NCI-H128 (cell line): ENCODE data around the gene CHID1.

Source experiments
- DNase-seq: peaks from one replicate; lab custom pipeline; 2025; ENCODE audit not compliant: unreplicated experiment; lab: John Stamatoyannopoulos, UW

The CHID1 gene

GRCh38 chr11:837990-838307 lies 72.7 kb downstream of the CHID1 start:
- DNase-seq: no peak

GRCh38 chr11:837189-837989 lies 73.2 kb downstream of the CHID1 start:
- DNase-seq: no peak

GRCh38 chr11:836700-837099 lies 73.9 kb downstream of the CHID1 start:
- DNase-seq: no peak

GRCh38 chr11:836274-836673 lies 74.3 kb downstream of the CHID1 start:
- no peak for DNase-seq

- no peak for DNase-seq
Observed at GRCh38 chr11:834371-835316, 76.0 kb downstream of the CHID1 start.

GRCh38 chr11:833849-834311 lies 76.7 kb downstream of the CHID1 start:
- no peak for DNase-seq

- DNase-seq: no peak
Observed at GRCh38 chr11:833114-833791, 77.4 kb downstream of the CHID1 start.

GRCh38 chr11:832529-833113 lies 78.0 kb downstream of the CHID1 start, which contains the start of gene CD151:
TSS of gene CD151 (plus strand) at chr11:832952. CDS start at chr11:836070, 3,118 bp downstream.
- no peak for DNase-seq

- DNase-seq: no peak
Observed at GRCh38 chr11:831961-832528, 78.6 kb downstream of the CHID1 start.

GRCh38 chr11:831118-831864 lies 79.3 kb downstream of the CHID1 start:
- DNase-seq: no peak

GRCh38 chr11:830295-831117 lies 80.1 kb downstream of the CHID1 start:
- DNase-seq: peak; percentile 27

GRCh38 chr11:829847-830294 lies 80.7 kb downstream of the CHID1 start:
- DNase-seq: no peak

GRCh38 chr11:829176-829846 lies 81.3 kb downstream of the CHID1 start:
- no peak for DNase-seq

GRCh38 chr11:828506-829175 lies 82.0 kb downstream of the CHID1 start:
- no peak for DNase-seq

GRCh38 chr11:827897-828192 lies 82.8 kb downstream of the CHID1 start, which contains the start of gene CRACR2B:
TSS of gene CRACR2B (plus strand) at chr11:827919. CDS start at chr11:828608, 689 bp downstream.
- no peak for DNase-seq

GRCh38 chr11:827146-827896 lies 83.3 kb downstream of the CHID1 start:
- no peak for DNase-seq

- DNase-seq: no peak
Observed at GRCh38 chr11:826836-827145, 83.8 kb downstream of the CHID1 start.
